ENCODE data around the gene SELP.
A peak's percentile ranks its signal among the peaks of the same experiment; 100 is the strongest.

The SELP gene

DNA sequence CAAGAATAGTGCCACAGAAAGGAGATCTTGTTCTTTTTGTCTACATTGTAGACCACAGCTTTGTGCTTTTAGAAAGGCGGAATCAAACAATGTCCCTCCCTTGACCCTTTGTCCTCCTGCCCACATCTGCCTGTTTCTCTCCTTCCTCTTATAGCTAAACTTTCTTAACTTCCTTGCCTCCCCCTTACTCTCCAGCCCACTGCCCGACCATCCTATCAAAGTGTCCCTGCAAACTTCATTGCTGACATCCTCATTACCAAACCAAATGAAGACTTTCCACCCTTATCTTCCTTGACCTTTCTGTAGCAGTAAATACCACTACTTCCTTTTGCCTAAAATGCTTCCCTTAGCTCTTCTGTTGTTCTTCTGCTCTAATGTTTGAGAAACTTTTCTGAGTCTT is 5.0 kb downstream of the SELP start:
- H3K79me1 ChIP-seq (ENCODE audit: low read depth, low read length), result peaks cover 3% of the 10 kb centered on the region
- no peak overlapping the region for H3K14ac ChIP-seq (ENCODE audit: low read length)
- H3K4me1 ChIP-seq (ENCODE audit: control insufficient read depth in 2 of 2, insufficient read depth in 1 of 2, low read depth in 1 of 2, low read length in 2 of 2), result no peaks in the 10 kb centered on the region
- no peaks in the 10 kb centered on the region for H3K36me3 ChIP-seq (replicated peaks in 1 of 2; ENCODE audit: control insufficient read depth in 2 of 2, insufficient read depth in 2 of 2, low read length in 2 of 2)
- no peak overlapping the region for H2AFZ ChIP-seq (ENCODE audit: low read length)
- H3K23ac ChIP-seq (ENCODE audit: low read depth, low read length, poor library complexity), result no peak overlapping the region
- H3K4ac ChIP-seq (ENCODE audit: low read length), result no peak overlapping the region
- H3K4me2 ChIP-seq (ENCODE audit: insufficient read depth, low read length, poor library complexity, severe bottlenecking), result no peak overlapping the region
- H3K18ac ChIP-seq (ENCODE audit: low read length), result no peak overlapping the region
- H3K27ac ChIP-seq (replicated peaks; ENCODE audit: low read length), result no peak overlapping the region
- no peak overlapping the region for H2BK120ac ChIP-seq (ENCODE audit: low read depth, low read length)
- no peaks in the 10 kb centered on the region for H3K27me3 ChIP-seq (ENCODE audit: control insufficient read depth in 3 of 3, insufficient read depth in 3 of 3, low read depth in 1 of 3, low read length in 3 of 3)
- H2BK15ac ChIP-seq (ENCODE audit: low read length), result no peak overlapping the region
- no peak overlapping the region for H3K4me3 ChIP-seq (ENCODE audit: low read length in 2 of 2)
- no peak overlapping the region for H4K8ac ChIP-seq (ENCODE audit: low read depth, low read length)
- DNase-seq (ENCODE audit: low spot score), result no peak
- WGBS, 2 donors (ENCODE audit: extremely low coverage in 2 of 2, insufficient read length in 2 of 2, insufficient replicate concordance in 1 of 2), result no CpG with 5 or more reads among the region's 2 CpGs
- peaks cover 0 to 2% of the 10 kb centered on the region in 2 donors for H3K9me3 ChIP-seq (replicated peaks in 1 of 2; ENCODE audit: control insufficient read depth in 2 of 2, insufficient read depth in 1 of 2, low read depth in 1 of 2, low read length in 2 of 2)
- no peak overlapping the region for H3K9ac ChIP-seq (ENCODE audit: low read depth, low read length, poor library complexity)
- no peak overlapping the region for H2BK5ac ChIP-seq (ENCODE audit: low read length)
- H2AK5ac ChIP-seq (ENCODE audit: low read depth, low read length), result no peak overlapping the region
- H4K91ac ChIP-seq (ENCODE audit: low read depth, low read length, poor library complexity), result no peak overlapping the region
- no peak overlapping the region for H2BK12ac ChIP-seq (ENCODE audit: low read length)

DNA sequence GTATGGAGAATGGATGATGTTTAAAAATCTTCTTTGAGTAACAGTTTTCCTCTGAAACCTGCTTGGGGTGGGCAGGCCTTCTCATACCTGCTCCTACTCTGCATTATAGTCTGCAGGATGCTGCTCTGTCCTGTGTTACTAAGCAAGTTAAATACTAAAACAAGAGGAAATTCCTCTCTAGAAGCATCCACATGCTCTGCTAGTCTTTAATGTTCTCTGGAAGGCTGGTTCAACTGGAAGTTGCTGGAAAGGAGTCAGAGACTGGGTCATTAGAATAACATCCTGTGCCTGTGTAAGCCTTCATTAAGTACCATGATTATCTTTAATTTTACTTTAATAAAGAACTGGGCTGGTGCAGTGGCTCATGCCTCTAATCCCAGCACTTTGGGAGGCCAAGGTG is 5.8 kb downstream of the SELP start:
- H3K79me1 ChIP-seq (ENCODE audit: low read depth, low read length), result peaks cover 3% of the 10 kb centered on the region
- H2AK5ac ChIP-seq (ENCODE audit: low read depth, low read length), result no peak overlapping the region
- no peak overlapping the region for H2AFZ ChIP-seq (ENCODE audit: low read length)
- no peak overlapping the region for H3K4ac ChIP-seq (ENCODE audit: low read length)
- no peaks in the 10 kb centered on the region for H3K36me3 ChIP-seq (replicated peaks in 1 of 2; ENCODE audit: control insufficient read depth in 2 of 2, insufficient read depth in 2 of 2, low read length in 2 of 2)
- H3K4me3 ChIP-seq (ENCODE audit: low read length in 2 of 2), result no peak overlapping the region
- H3K9me3 ChIP-seq (replicated peaks in 1 of 2; ENCODE audit: control insufficient read depth in 2 of 2, insufficient read depth in 1 of 2, low read depth in 1 of 2, low read length in 2 of 2), result peaks cover 0 to 2% of the 10 kb centered on the region in 2 donors
- H3K27ac ChIP-seq (replicated peaks; ENCODE audit: low read length), result no peak overlapping the region
- no peak overlapping the region for H2BK12ac ChIP-seq (ENCODE audit: low read length)
- no peak overlapping the region for H3K9ac ChIP-seq (ENCODE audit: low read depth, low read length, poor library complexity)
- H3K18ac ChIP-seq (ENCODE audit: low read length), result no peak overlapping the region
- no peak overlapping the region for H3K14ac ChIP-seq (ENCODE audit: low read length)
- H4K8ac ChIP-seq (ENCODE audit: low read depth, low read length), result no peak overlapping the region
- no peak overlapping the region for H3K23ac ChIP-seq (ENCODE audit: low read depth, low read length, poor library complexity)
- no peak overlapping the region for H2BK5ac ChIP-seq (ENCODE audit: low read length)
- no peak overlapping the region for H4K91ac ChIP-seq (ENCODE audit: low read depth, low read length, poor library complexity)
- H2BK120ac ChIP-seq (ENCODE audit: low read depth, low read length), result no peak overlapping the region
- H3K4me1 ChIP-seq (ENCODE audit: control insufficient read depth in 2 of 2, insufficient read depth in 1 of 2, low read depth in 1 of 2, low read length in 2 of 2), result no peaks in the 10 kb centered on the region
- DNase-seq (ENCODE audit: low spot score), result no peak
- no peak overlapping the region for H3K4me2 ChIP-seq (ENCODE audit: insufficient read depth, low read length, poor library complexity, severe bottlenecking)
- H3K27me3 ChIP-seq (ENCODE audit: control insufficient read depth in 3 of 3, insufficient read depth in 3 of 3, low read depth in 1 of 3, low read length in 3 of 3), result no peaks in the 10 kb centered on the region
- no peak overlapping the region for H2BK15ac ChIP-seq (ENCODE audit: low read length)

DNA sequence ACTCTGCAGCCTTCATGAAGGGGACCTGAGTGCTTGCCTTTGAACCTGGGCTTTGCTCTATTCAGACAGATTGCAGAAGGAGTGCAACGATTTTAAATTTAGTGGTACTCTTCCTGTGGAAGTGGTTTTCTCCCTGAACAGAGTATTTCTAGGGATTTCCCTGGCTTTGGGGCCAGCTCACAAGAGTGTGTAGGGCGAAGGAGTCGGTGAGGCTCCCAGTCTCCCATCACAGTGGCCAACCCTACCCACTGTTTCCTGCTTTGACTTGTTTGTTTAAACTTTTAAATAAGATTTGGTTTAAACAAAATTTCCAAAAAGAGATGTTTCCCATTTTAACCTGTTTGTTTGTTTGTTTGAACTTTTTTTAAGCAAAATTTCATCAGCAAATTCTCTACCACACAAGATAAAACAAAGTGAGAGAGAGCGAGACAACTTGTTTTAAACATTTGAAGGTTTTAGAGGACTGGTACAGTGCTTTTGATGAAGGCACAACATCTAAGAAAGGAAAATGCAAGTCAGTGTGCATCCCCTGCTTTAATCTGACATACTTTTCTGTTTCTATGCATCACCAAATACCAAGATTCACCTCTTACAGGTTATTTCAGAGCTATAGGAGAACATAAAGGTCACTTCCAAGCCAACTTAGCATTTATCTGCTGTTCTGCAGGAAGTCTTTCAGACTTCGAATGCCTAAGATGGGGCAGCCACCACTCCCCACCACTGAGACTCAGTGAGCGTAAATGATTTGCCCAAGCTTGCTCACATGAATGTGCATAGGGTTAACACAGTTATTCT is 6.6 kb downstream of the SELP start:
- no peak overlapping the region for H3K4me2 ChIP-seq (ENCODE audit: insufficient read depth, low read length, poor library complexity, severe bottlenecking)
- no CpG with 5 or more reads among the region's 6 CpGs for WGBS, 2 donors (ENCODE audit: extremely low coverage in 2 of 2, insufficient read length in 2 of 2, insufficient replicate concordance in 1 of 2)
- H2BK120ac ChIP-seq (ENCODE audit: low read depth, low read length), result no peak overlapping the region
- no peak overlapping the region for H3K14ac ChIP-seq (ENCODE audit: low read length)
- H3K4ac ChIP-seq (ENCODE audit: low read length), result no peak overlapping the region
- no peak overlapping the region for H4K91ac ChIP-seq (ENCODE audit: low read depth, low read length, poor library complexity)
- H3K9me3 ChIP-seq (replicated peaks in 1 of 2; ENCODE audit: control insufficient read depth in 2 of 2, insufficient read depth in 1 of 2, low read depth in 1 of 2, low read length in 2 of 2), result peaks cover 0 to 2% of the 10 kb centered on the region in 2 donors
- no peaks in the 10 kb centered on the region for H3K4me1 ChIP-seq (ENCODE audit: control insufficient read depth in 2 of 2, insufficient read depth in 1 of 2, low read depth in 1 of 2, low read length in 2 of 2)
- no peak overlapping the region for H4K8ac ChIP-seq (ENCODE audit: low read depth, low read length)
- no peak overlapping the region for H2AK5ac ChIP-seq (ENCODE audit: low read depth, low read length)
- H3K4me3 ChIP-seq (ENCODE audit: low read length in 2 of 2), result no peak overlapping the region
- no peak overlapping the region for H3K18ac ChIP-seq (ENCODE audit: low read length)
- no peak for DNase-seq (ENCODE audit: low spot score)
- H3K79me1 ChIP-seq (ENCODE audit: low read depth, low read length), result peaks cover 3% of the 10 kb centered on the region
- no peak overlapping the region for H2BK12ac ChIP-seq (ENCODE audit: low read length)
- no peak overlapping the region for H3K23ac ChIP-seq (ENCODE audit: low read depth, low read length, poor library complexity)
- H2BK5ac ChIP-seq (ENCODE audit: low read length), result no peak overlapping the region
- no peaks in the 10 kb centered on the region for H3K36me3 ChIP-seq (replicated peaks in 1 of 2; ENCODE audit: control insufficient read depth in 2 of 2, insufficient read depth in 2 of 2, low read length in 2 of 2)
- no peak overlapping the region for H2AFZ ChIP-seq (ENCODE audit: low read length)
- no peak overlapping the region for H3K27ac ChIP-seq (replicated peaks; ENCODE audit: low read length)
- H3K27me3 ChIP-seq (ENCODE audit: control insufficient read depth in 3 of 3, insufficient read depth in 3 of 3, low read depth in 1 of 3, low read length in 3 of 3), result no peaks in the 10 kb centered on the region
- H3K9ac ChIP-seq (ENCODE audit: low read depth, low read length, poor library complexity), result no peak overlapping the region
- H2BK15ac ChIP-seq (ENCODE audit: low read length), result no peak overlapping the region

DNA sequence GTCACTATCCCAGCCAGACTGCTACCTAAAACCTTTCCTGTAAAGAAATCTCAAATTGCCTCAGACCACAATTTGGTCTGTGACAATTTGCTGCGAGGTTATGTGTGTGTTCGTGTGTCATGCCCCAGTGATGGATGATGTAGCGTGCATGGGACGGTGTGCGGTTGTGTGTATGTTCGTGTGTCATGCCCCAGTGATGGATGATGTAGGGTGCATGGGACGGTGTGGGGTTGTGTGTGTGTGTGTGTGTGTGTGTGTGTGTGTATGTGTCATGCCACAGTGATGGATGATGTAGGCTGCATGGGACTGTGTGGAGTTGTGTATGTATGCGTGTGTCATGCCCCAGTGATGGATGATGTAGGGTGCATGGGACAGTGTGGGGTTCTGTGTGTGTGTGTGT is 9.4 kb downstream of the SELP start:
- Histone ChIP-seq H3K36me3 (replicated peaks in 1 of 2; ENCODE audit: control insufficient read depth in 2 of 2, insufficient read depth in 2 of 2, low read length in 2 of 2) (no peaks in the 10 kb centered on the region), H4K8ac (ENCODE audit: low read depth, low read length) (no peak overlapping the region), H3K4me3 (ENCODE audit: low read length in 2 of 2) (peak overlapping the region in 1 of 2 donors; percentile 42), H3K18ac (ENCODE audit: low read length) (no peak overlapping the region), H3K4ac (ENCODE audit: low read length) (no peak overlapping the region), H3K4me2 (ENCODE audit: insufficient read depth, low read length, poor library complexity, severe bottlenecking) (no peak overlapping the region), H3K27ac (replicated peaks; ENCODE audit: low read length) (no peak overlapping the region), H3K9me3 (replicated peaks in 1 of 2; ENCODE audit: control insufficient read depth in 2 of 2, insufficient read depth in 1 of 2, low read depth in 1 of 2, low read length in 2 of 2) (peaks cover 0 to 2% of the 10 kb centered on the region in 2 donors), H3K14ac (ENCODE audit: low read length) (peak overlapping the region; percentile 74), H2BK120ac (ENCODE audit: low read depth, low read length) (no peak overlapping the region), H2AK5ac (ENCODE audit: low read depth, low read length) (no peak overlapping the region), H2AFZ (ENCODE audit: low read length) (no peak overlapping the region), H2BK12ac (ENCODE audit: low read length) (no peak overlapping the region), H4K91ac (ENCODE audit: low read depth, low read length, poor library complexity) (no peak overlapping the region), H2BK15ac (ENCODE audit: low read length) (no peak overlapping the region), H3K27me3 (ENCODE audit: control insufficient read depth in 3 of 3, insufficient read depth in 3 of 3, low read depth in 1 of 3, low read length in 3 of 3) (no peaks in the 10 kb centered on the region), H3K79me1 (ENCODE audit: low read depth, low read length) (peaks cover 3% of the 10 kb centered on the region), H3K4me1 (ENCODE audit: control insufficient read depth in 2 of 2, insufficient read depth in 1 of 2, low read depth in 1 of 2, low read length in 2 of 2) (no peaks in the 10 kb centered on the region), H2BK5ac (ENCODE audit: low read length) (no peak overlapping the region), H3K23ac (ENCODE audit: low read depth, low read length, poor library complexity) (no peak overlapping the region), H3K9ac (ENCODE audit: low read depth, low read length, poor library complexity) (no peak overlapping the region)
- WGBS, 2 donors (ENCODE audit: extremely low coverage in 2 of 2, insufficient read length in 2 of 2, insufficient replicate concordance in 1 of 2), result no CpG with 5 or more reads among the region's 8 CpGs
- no peak for DNase-seq (ENCODE audit: low spot score)
